OCI-LY3 (cell line): ENCODE data around the gene NUCKS1.
A peak's percentile ranks its signal among the peaks of the same experiment; 100 is the strongest.

ENCODE experiments used
- H2AFZ ChIP-seq: fragments of 200-600, 300-600 bp; shearing (Covaris generic); 2 replicates; pipeline ENCODE4 v1.6.0; 2014; ENCODE audit warnings: antibody characterized with exemption, low read depth, low read length
- H3K27ac ChIP-seq: fragments of 200-600, 300-600 bp; sonication (generic); 2 replicates; pipeline ENCODE4 v1.5.1; 2014; ENCODE audit warnings: mild to moderate bottlenecking, low read length, moderate library complexity, mixed read lengths
- H3K27me3 ChIP-seq: fragments of 200-600, 300-600 bp; sonication (generic); 2 replicates; pipeline ENCODE4 v1.6.1; 2014; ENCODE audit warnings: low read depth, low read length, mixed read lengths
- H3K36me3 ChIP-seq: fragments of 200-600, 300-600 bp; sonication (generic); replicated peaks from 2 replicates; pipeline ENCODE3; 2014; ENCODE audit warnings: low read depth, low read length, mixed read lengths
- H3K4me1 ChIP-seq: fragments of 300-600, 200-600 bp; sonication (generic); 2 replicates; pipeline ENCODE4 v1.6.1; 2014; ENCODE audit warnings: low read length, mixed read lengths
- H3K4me2 ChIP-seq: fragments of 200-600, 300-600 bp; sonication (generic); 2 replicates; pipeline ENCODE4 v1.6.1; 2014; ENCODE audit warnings: low read length, mixed read lengths
- H3K4me3 ChIP-seq: fragments of 300-600, 200-600 bp; sonication (generic); 2 replicates; pipeline ENCODE4 v1.5.1; 2014; ENCODE audit warnings: antibody characterized with exemption, mild to moderate bottlenecking, low read length, moderate library complexity
- H3K79me2 ChIP-seq: fragments of 300-600, 200-600 bp; shearing (Covaris generic); 2 replicates; pipeline ENCODE4 v1.6.1; 2014; ENCODE audit warnings: mild to moderate bottlenecking, low read length, mixed read lengths
- H3K9ac ChIP-seq: fragments of 300-600, 200-600 bp; shearing (Covaris generic); 2 replicates; pipeline ENCODE4 v1.6.0; 2014; ENCODE audit warnings: mild to moderate bottlenecking, low read length, moderate library complexity
- H3K9me3 ChIP-seq: fragments of 200-600, 300-600 bp; shearing (Covaris generic); 2 replicates; pipeline ENCODE4 v1.6.1; 2014; ENCODE audit warnings: low read length, mixed read lengths; ENCODE audit not compliant: insufficient read depth
- H4K20me1 ChIP-seq: fragments of 200-600, 300-600 bp; sonication (generic); 2 replicates; pipeline ENCODE4 v1.6.1; 2016; ENCODE audit warnings: low read length, mixed read lengths; ENCODE audit not compliant: insufficient read depth
- EZH2phosphoT487 ChIP-seq: fragments of 200-600 bp; shearing (Covaris generic); IDR thresholded peaks from 2 replicates; pipeline ENCODE4 v1.6.1; 2018; ENCODE audit warnings: antibody characterized with exemption, mixed run types, low read depth
- TF ChIP-seq, protein P1 (sequence below): fragments of 200-600, 300-600 bp; sonication (generic); IDR thresholded peaks from 2 replicates; pipeline ENCODE4 v1.5.1; 2014; ENCODE audit warnings: antibody characterized with exemption, low read length, low read depth

NUCKS1 gene

DNA sequence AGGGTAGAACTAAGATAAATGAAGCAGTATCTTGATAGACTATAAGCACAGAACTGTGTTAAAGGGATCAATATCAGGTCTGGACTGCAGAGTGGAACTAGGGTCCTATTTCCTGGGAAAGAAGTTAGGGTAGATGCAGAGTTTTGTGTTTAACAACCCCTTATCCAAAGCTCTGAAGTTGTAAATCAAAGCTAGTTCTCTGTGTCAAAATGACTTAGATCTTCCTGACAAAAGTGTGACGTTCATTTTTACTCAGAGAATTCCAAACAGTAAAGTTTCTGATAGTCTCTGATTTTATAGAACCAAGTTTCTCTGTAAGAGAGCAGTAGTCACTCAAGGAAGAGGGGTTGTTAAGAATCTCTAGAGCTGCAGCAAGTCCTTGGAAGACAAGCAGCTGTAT lies 8.3 kb downstream of the NUCKS1 start:
- Histone ChIP-seq H2AFZ (no peak overlapping the region), H3K79me2 (peaks cover 100% of the 10 kb centered on the region), H3K4me2 (peak overlapping the region; percentile 76; the same call in 1 of the 2 replicates), H3K36me3 (peaks cover 50% of the 10 kb centered on the region), H3K9me3 (no peaks in the 10 kb centered on the region), H3K4me3 (peak overlapping the region; percentile 37; the same call in 1 of the 2 replicates), H3K9ac (peak overlapping the region; percentile 31; the same call in 1 of the 2 replicates), H4K20me1 (peaks cover 88% of the 10 kb centered on the region), H3K27ac (peak overlapping the region; percentile 65), H3K4me1 (peaks cover 49% of the 10 kb centered on the region), H3K27me3 (no peaks in the 10 kb centered on the region)
- TF ChIP-seq, protein P1, sequence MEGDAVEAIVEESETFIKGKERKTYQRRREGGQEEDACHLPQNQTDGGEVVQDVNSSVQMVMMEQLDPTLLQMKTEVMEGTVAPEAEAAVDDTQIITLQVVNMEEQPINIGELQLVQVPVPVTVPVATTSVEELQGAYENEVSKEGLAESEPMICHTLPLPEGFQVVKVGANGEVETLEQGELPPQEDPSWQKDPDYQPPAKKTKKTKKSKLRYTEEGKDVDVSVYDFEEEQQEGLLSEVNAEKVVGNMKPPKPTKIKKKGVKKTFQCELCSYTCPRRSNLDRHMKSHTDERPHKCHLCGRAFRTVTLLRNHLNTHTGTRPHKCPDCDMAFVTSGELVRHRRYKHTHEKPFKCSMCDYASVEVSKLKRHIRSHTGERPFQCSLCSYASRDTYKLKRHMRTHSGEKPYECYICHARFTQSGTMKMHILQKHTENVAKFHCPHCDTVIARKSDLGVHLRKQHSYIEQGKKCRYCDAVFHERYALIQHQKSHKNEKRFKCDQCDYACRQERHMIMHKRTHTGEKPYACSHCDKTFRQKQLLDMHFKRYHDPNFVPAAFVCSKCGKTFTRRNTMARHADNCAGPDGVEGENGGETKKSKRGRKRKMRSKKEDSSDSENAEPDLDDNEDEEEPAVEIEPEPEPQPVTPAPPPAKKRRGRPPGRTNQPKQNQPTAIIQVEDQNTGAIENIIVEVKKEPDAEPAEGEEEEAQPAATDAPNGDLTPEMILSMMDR: no peak
- TF ChIP-seq EZH2phosphoT487: no peak

DNA sequence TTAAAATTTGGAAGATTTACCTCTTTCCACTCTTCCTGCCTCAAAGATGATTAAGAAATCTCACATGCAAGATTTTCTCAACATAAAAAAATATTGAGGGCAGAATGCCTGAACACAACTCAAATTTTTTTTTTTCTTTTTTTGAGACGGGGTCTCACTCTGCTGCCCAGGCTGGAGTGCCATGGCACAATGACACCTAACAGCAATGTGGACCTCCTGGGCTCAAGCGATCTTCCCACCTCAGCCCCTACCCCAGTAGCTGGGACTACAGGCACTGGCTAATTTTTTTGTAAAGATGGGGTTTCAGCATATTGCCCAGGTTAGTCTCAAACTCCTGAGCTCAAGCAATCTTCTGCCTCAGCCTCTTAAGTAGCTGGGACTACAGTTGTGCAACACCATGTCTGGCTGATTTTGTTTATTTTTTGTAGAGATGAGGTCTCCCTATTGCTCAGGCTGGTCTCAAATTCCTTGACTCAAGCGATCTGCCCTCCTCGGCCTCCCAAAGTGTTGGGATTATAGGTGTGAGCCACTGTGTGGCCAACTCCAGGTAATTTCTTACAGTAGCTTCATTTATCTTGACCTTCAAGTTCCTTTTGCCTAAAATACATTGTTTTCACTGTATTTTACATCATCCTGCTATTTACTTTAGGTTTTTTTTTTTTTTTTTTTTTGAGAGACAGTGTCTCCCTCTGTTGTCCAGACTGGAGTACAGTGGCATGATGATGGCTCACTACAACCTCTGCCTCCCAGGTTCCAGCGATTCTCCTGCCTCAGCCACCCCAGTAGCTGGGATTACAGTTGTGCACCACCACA lies 10.4 kb downstream of the NUCKS1 start:
- no peak overlapping the region for H3K9ac ChIP-seq
- peaks cover 37% of the 10 kb centered on the region for H3K4me1 ChIP-seq
- peaks cover 54% of the 10 kb centered on the region for H3K36me3 ChIP-seq
- H3K9me3 ChIP-seq: no peaks in the 10 kb centered on the region
- peaks cover 100% of the 10 kb centered on the region for H3K79me2 ChIP-seq
- no peak overlapping the region for H3K4me2 ChIP-seq
- H2AFZ ChIP-seq: no peak overlapping the region
- H3K27me3 ChIP-seq: no peaks in the 10 kb centered on the region
- H3K4me3 ChIP-seq: no peak overlapping the region
- no peak overlapping the region for H3K27ac ChIP-seq
- H4K20me1 ChIP-seq: peaks cover 85% of the 10 kb centered on the region
- TF ChIP-seq EZH2phosphoT487: no peak
- TF ChIP-seq, protein P1: no peak

DNA sequence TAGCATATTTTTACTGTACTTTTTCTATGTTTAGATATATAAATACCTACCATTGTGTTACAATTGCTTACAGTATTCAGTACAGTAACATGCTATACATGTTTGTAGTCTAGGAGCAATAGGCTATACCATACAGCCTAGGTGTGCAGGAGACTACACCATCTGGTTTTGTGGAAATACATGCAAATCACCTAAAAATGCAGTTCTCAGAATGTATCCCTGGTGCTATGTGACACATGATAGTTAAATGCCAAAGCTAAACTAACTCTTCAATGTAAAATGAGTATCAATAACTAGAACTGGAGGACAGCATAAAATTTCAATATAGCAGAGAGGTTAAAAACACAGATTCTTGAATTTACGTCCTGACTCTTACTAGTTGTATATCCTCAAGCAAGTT lies 14.8 kb downstream of the NUCKS1 start:
- Histone ChIP-seq H3K4me1 (peaks cover 7% of the 10 kb centered on the region), H3K36me3 (peaks cover 54% of the 10 kb centered on the region), H3K4me2 (no peak overlapping the region), H3K9me3 (no peaks in the 10 kb centered on the region), H3K27me3 (no peaks in the 10 kb centered on the region), H2AFZ (no peak overlapping the region), H3K79me2 (peaks cover 100% of the 10 kb centered on the region), H3K9ac (no peak overlapping the region), H4K20me1 (peaks cover 86% of the 10 kb centered on the region), H3K27ac (no peak overlapping the region), H3K4me3 (no peak overlapping the region)
- TF ChIP-seq, protein P1: no peak
- TF ChIP-seq EZH2phosphoT487: no peak

DNA sequence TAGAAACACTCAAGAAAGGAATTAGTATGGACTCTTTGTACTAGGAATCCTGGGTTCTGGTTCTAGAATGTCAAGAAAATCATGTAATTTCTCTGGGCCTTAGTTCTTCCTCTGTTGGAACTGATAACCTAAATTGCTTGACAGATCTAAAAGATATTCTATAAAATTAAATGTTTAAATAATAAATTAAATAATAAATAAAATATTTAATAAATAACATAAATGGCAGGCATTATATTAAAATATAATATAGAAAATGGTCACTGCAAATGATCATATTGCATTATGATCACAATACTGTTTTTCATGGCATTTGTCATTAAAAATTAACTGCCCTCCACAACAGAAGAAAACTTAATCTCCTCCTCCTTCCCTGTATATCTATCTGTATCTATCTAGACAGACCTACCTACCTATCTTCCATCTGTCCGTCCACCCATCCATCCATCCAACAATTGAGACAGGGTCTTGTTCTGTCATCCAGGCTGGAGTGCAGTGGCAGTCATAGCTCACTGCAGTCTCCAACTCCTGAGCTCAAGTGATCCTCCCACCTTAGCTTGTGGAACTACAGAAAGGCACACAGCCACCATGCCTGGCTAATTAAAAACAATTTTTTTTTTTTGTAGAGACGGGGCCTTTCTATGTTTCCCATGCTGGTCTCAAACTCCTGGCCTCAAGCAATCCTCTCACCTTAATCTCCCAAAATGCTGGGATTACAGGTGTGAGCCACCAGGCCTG lies 16.4 kb downstream of the NUCKS1 start:
- H3K27ac ChIP-seq: no peak overlapping the region
- no peaks in the 10 kb centered on the region for H3K9me3 ChIP-seq
- no peak overlapping the region for H3K9ac ChIP-seq
- H3K4me1 ChIP-seq: peaks cover 7% of the 10 kb centered on the region
- no peak overlapping the region for H2AFZ ChIP-seq
- no peaks in the 10 kb centered on the region for H3K27me3 ChIP-seq
- no peak overlapping the region for H3K4me3 ChIP-seq
- H3K4me2 ChIP-seq: no peak overlapping the region
- peaks cover 49% of the 10 kb centered on the region for H3K36me3 ChIP-seq
- H4K20me1 ChIP-seq: peaks cover 79% of the 10 kb centered on the region
- peaks cover 100% of the 10 kb centered on the region for H3K79me2 ChIP-seq
- TF ChIP-seq EZH2phosphoT487: no peak
- TF ChIP-seq, protein P1: no peak
